ENCODE measurements around the gene CHRNA1.

The CHRNA1 gene

DNA sequence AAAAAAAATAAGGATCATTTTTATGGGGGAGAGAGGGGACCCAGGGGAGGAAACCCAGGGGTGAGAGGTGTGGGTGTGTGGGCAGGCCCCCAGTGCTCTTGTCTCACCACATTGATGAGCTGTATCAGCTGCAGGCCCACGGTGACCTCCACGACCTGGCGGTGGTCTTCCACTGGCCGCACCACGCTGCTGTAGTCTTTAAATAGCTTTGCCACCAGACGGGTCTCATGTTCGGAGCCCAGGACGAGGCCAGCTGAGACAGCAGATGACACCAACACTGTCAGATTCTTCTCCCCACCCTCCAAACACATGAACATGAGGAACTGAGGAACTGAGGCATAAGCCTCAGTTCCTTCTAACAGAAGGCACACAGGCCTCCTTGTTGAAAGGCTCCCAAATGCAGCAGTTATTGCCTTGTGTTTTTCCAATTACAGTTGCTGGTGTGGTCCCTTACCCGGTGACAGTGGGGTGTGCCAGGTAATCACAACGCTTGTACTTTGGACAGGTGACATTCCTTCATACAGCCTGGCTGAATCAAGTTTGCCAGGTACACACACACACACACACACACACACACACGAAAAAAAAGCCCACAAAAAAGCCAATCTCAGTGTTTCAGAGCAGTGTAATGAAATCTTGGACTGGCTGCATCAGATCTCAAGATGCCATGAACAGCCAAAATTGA is 4.7 kb downstream of the CHRNA1 start:
- no peak for DNase-seq

DNA sequence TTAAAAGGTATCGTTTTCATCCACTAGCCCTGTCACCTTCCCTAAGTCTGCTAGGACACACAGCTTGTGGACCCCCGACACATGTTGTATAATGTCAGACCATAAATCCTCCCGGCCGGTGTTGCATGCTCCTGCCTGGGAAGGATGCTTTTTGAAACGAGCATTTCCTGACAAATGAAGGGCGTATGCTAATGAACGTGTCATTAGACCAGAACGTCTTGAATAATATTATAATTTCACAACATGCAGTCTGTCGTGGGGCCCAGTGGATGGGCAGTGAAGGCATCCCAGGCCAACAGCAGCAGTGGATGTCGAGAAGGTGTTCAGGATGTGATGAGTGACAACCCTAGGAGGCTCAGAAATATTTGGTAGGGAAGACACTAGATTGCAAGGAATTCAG is 7.5 kb downstream of the CHRNA1 start:
- no peak for DNase-seq

DNA sequence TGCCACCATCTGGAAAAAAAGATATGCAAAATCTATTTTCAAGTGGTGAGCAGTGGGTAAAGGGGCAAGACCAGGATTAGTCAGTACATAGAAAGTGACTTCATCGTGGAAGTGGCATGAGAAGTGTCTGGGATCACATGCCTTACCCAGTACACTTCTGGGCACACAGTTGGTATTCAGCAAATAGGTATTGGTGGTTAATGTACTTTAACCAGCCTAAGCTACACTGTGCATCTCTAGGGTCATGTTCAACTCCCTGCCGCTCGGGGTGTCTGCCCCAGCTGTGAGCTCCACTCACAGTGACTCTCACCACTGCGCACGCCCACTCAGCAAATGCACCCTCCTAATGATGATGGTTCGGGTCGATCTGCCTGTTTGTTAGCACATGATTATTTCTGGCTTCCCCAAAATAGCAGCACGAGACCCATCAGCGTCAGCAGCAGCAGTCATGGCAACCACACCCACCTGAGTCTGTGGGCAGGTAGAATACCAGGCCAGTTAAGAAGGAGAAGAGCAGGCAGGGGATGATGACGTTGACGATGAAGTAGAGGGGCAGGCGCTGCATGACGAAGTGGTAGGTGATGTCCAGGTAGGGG is 11.1 kb downstream of the CHRNA1 start:
- no peak for DNase-seq

DNA sequence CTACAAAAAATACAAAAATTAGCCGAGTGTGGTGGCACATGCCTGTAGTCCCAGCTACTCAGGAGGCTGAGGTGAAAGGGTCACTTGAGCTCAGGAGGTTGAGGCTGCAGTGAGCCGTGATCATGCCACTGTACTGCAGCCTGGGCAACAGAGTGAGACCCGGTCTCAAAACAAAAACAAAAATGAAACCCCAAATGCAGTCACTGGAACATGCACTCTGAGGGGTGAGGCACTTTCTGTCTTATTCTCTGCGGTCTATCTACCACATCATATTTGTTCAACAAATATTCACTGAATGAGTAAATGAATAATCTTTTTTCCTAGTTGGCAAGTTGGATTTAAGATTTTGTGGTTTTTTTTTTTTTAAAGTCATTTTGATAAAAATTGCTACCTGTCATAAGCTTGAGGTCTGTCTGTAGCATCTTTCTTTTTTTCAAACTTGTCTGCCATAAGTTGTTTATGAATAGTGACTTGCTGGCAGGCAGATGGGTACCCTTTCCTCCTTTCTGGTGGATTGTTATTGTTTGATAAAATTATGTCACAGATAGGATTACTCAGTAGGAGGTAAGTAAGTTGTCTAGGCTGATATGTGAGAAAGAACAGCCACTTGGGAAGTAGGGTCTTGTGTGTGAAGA is 11.8 kb downstream of the CHRNA1 start:
- DNase-seq, result no peak

DNA sequence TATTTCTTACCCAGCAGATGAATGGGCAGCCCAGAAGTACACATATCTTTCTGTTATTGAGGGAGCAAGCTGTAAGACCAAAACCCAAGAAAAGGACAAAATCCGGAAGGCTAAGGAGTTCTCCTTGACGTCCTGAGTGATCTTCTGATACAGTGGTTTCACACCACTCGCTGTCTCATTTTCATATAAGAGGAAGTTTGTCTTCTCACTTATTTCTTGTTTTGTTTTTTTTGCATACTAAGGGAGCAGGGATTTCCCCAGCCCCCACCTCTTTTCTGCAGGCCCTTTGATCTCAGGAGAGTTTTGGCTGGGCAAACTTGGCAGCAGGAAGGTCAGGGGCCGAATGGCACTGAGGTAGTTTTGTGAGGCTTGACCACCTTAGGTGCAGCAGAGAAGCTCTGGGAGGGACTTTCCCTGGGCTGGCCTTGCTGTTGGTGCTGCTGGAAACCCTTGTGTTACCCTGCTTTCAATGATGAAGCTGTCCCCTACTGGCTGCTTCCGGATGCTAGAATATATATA is 13.3 kb downstream of the CHRNA1 start:
- peak; percentile 6 to 21 (median 11) for DNase-seq

DNA sequence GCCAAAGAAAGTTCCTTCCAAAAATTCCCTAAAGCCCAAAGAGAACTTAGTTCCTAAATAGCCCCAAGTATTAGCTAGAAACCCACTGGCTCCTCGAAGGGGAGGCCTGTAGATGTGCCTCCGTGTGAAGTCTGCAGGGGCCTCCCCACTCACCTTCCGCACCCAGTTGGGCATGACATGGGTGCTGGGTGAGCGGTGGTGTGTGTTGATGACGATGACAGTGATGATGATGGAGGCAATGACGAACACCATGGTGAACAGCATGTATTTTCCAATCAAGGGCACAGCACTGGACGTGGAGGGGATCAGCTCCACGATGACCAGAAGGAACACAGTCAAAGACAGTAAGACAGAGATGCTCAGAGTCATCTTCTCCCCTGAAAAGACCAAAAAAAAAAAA is 14.5 kb downstream of the CHRNA1 start:
- DNase-seq, result no peak

DNA sequence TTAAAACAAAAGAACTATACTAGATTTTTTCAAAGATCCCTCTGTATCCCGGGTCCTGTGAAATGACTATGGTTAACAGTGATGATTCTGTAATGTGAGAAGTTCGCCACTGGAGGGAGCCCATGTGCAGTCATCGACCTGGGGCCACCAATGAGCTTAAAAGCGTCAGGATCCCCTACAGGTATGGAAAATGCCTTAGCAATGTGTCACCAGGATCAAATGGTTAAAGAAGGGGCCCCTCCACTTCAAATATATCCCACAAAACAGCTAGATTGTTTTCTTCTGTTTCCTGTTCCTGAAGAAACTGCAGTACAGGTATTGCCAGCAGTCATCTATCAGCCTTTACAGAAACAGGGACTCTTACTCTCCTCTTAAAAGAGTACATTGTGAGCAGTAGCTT is 15.3 kb downstream of the CHRNA1 start:
- peak; percentile 39 to 83 (median 54) for DNase-seq

DNA sequence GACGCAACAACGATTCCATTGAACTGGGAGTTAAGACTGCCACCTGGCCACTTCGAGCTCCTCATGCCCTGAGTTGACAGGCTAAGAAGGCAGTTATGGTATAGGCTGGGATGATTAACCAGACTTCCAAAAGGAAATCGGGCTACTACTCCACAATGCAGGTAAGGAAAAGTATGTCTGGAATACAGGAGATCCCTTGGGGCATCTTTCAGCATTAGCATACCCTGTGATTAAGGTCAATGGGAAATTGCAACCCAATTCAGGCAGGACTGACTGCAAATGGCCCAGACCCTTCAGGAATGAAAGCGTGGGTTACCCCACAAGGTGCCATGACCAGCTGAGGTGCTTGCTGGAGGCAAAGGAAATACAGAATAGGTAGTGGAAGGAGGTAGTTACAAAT is 19.1 kb downstream of the CHRNA1 start:
- DNase-seq, result no peak

DNA sequence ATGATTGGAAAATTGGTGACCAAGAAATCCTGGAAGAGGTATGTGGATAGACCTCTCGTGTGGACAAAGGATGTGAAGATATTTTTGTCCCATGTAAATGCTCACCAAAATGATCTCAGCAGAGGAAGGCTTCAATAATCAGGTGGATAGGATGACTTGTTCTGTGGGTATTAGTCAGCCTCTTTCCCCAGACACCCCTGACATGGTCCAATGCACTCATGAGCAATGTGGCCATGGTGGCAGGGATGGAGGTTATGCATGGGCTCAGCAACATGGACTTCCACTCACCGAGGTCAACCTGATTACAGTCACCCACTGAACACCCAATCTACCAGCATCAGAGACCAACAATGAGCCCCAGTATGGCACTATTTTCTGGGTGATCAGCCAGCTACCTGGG is 20.2 kb downstream of the CHRNA1 start:
- DNase-seq, result no peak

DNA sequence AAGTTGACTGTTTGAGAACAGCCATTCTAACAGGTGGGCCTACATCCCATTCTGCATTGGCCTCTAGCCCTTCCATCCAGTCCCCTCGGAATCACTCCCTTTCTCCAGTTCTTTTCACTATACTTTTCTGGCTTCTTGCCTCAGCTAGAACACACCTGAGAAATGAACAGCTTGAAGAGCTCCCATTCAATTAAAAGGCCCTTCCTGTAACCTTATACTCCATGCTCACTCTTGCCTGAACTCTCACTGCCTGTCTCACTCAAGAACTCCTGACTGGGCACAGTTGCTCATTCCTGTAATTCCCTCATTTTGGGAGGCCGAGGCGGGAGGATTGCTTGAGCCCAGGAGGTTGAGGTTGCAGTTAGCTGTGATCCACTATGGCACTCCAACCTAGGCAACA is 23.6 kb downstream of the CHRNA1 start:
- no peak for DNase-seq

DNA sequence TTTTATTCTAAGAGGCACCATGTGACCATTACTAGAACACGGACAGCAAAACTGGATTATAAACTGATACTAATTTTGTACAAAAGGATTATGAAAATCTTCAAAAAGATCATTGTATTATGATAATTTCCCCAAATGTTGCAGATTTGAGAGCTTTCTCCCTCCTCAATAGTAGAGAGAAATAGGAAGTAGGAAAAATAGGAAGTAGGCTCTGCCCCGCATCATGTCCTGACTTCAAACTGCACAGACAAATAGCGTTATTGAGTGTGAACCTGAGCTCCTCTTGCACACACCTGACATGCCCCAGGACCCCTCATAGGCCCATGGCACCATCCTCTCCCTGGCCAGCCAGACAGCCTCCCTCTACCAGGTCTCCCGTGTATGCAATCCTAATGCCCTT is 25.4 kb downstream of the CHRNA1 start:
- no peak for DNase-seq

DNA sequence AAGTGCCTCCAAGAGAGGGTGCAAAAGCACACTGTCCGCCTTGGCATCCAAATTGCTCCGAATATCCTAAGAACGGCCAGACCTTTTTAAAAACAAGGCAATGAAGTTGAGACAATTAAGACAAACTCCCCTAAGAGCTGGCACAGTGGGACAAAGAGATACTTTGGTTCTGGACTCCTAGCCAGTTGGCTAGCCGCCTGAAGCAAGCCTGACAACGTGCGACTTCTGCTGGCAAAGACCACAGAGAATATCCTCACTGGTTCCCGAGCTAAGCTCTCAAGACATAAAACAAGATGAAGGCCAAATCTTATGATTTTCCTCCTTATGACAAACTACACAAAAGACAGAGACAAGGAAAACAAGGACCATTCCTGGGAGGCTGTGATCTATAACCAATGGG is 32.7 kb downstream of the CHRNA1 start:
- no peak for DNase-seq

DNA sequence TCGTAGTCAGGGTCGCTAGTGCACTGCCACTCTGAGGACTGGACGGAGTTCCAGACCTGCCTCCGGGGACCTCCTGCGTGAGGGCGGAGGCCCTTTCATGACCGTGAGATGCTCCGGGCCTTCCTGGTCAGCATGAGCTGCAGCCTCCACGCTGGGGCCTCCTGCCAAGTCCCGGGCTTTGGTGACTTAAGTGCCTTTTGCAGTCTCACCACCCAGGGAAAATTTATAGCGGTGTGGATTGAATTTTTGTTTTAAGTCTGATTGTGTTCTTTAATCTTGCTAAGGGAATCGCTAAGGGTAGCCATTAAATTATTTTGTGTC is 33.6 kb downstream of the CHRNA1 start:
- no peak for DNase-seq

DNA sequence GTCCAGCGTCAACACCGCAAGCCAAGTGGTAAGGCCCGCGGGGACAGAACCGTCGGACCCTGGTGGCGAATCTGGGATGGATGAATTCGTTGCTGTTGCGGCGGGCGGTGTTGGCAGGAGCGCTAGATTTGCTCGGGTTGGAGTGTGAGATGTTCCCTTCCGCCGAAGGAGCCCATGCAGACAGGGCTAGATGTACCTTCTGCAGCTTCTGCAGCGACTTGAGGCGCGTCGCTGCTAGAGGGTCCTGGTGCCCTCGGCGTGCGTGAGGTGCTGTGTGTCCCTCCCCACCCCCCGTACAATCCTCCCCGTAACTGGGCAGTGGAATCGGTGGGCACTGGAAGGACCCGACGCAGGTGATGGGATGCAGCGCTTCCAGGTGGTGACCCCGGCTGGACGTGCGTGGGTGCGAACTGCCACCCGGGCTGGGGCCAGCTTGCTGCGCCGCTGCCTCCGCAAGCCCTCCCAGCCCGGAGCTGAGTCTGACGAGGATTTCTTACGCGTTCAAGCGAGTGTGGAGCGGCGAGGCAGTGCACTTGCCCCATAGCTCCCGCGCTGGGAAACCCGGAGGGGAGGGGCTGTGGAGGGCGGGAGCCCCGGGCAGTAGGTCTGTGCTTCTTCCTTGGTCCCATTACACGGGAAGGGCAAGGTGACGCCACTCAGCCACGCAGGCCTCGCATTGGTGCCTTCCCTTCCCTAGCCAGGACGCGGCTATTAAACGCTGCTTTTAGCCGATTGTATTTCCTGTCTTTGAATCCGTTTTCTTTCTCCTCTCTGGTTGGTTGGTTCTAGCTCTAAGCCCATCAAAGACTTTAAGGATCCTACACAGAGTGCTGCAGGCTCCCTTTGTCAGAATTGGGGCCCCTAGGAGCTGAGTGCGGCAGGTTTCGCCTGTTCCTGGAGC is 34.2 kb downstream of the CHRNA1 start:
- peak in 5 of 6 experiments; percentile 8 to 64 (median 25) for DNase-seq

DNA sequence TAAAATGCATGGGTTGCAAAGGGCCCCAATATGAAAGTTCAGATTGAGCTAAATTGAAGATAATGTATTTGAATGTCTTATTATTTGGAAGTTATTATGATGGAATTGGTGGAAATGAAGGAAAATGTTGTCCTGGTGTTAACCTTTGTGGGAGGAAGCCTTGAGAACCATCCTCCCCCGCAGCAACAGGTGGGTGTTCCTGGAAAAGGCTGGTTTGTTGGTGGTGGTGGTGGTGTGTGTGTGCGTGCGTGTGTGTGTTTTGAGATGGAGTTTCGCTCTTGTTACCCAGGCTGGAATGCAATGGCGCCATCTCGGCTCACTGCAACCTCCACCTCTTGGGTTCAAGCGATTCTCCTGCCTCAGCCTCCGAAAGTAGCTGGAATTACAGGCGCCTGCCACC is 36.2 kb downstream of the CHRNA1 start:
- DNase-seq, result no peak

DNA sequence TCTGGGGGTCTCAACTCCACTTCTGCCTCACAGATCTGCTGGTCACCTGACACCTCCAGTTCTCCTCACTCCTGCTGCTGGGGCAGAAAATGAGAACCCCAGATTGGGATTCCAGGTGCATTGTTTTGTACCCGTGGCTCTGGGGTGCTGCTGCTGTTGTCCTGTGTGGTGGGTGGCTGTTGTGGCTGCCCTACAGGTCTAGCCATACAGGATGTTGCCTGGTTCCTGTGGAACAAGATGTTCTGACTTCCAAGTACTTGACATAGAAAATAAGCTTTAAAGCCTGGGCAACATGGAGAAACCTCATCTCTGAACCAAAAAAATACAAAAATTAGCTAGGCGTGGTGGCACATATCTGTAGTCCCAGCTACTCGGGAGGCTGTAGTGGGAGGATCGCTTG is 38.1 kb downstream of the CHRNA1 start:
- DNase-seq, result no peak

DNA sequence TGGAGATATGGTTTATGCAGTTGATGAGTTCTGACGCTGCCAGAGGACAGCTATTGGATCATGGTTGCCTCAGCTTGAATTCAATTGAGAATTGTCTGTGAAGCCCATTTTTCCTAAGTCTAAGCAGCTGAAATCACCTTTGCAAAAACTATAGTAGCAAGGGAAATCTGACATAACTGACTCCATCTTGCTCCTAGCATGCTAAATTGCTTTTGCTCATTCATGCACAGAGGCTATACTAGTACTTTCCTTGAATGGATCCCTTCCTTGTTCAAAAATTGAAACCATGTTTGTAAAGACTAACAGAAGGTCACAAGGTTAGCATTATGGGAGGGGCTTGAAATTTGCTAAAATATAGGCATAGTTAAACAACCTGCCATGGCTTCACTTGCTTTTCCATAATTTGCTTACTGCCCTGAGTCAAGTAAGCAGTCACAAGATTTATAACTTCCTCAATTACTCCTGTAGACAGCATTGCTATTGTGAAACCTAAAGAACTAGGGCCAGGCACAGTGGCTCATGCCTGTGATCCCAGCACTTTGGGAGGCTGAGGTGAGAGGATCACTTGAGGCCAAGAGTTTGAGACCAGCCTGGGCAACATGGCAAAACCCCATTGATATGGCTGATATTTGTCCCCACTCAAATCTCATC is 41.2 kb downstream of the CHRNA1 start:
- no peak for DNase-seq

DNA sequence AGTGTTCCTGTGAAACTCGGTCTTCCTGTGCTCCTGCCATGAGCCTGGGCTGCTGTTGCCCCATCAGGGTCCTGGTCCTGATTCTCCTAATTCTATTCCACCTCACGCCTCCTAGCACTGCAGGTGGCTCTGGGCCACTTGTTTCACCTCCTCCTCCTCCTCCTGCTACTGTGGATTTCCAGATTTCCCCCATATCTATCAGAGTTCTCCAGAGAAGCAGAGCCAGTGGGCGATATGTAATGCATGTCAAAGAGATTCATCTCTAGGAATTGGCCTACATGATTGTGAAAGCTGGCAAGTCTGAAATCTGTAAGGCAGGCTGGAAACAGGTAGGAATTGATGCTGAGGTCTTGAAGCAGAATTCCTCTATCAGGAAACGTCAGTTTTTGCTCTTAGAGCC is 45.3 kb downstream of the CHRNA1 start:
- DNase-seq, result no peak

DNA sequence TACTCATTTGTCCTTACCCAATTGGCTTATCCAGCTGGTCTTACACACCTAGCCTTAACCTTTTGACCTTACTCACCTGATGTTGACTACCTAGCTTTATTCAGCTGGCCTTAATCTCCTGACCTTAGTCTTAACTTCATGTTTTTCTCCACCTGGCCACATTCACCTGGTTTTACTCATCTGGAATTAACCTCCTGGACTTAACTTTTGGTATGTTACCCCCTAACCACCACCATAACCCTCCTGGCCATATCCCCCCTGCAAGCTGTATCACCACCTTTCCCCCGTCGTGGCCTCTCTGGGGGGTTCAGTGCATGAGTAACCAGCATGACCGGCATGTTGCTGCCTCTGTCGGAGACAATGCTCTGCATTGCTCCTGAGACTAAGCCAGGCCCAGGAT is 45.7 kb downstream of the CHRNA1 start:
- no peak for DNase-seq

DNA sequence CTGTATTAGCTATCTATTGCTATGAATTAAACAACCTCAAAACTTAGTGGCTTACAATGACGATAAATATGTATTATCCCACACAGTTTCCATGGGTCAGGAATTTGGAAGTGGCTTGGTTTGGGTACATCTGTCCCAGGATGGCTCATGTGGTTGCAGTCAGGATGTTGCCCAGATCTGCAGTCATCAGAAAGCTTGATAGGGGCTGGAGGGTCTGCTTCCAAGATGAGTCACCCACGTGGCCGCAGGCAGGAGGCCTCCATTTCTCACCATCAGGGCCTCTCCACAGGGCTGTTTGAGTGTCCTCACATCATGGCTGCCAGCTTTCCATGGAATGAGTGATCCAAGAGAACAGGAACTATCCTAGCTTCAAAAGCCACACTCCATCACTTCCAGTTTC is 46.4 kb downstream of the CHRNA1 start:
- DNase-seq, result no peak

DNA sequence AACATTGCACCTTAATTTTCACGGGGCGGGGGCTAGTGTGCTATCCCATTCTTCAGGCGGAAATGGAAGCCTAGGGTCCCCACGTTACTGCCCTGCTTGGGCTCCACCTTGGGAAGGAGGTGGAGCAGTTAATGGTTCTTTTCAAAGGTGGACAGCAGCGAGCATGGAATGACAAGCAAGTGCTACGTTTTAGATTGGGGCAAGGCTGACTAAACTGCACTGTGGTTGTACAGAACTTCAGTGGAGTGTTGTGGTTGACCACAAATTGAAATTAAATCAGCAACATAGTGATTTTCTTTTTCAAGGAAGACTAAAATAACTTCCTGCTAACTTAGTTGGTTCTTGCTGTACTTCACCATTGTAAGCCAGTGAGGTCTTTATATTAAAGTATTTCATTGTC is 47.0 kb downstream of the CHRNA1 start:
- peak in 4 of 6 experiments; percentile 5 to 76 (median 71) for DNase-seq

DNA sequence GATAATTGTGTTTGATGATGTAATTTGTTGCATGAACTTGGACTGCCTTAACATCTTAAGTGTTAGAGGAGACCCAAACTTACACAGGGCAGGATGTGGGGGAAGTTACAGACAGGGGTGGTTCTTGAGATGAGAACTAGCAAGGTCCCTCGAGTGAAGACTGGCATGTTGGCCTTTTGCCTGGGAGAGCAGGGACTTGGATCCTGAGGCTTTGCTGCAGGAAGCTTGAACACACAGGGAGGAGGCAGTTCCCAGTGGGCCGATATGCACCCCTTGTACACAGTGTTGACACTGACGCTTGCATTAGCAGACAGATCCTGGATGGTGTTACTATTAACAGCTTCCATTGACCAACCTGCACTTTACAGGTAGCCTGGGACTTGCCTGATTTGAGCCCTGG is 47.5 kb downstream of the CHRNA1 start:
- DNase-seq, result peak in 3 of 6 experiments; percentile 21 to 63 (median 29)

DNA sequence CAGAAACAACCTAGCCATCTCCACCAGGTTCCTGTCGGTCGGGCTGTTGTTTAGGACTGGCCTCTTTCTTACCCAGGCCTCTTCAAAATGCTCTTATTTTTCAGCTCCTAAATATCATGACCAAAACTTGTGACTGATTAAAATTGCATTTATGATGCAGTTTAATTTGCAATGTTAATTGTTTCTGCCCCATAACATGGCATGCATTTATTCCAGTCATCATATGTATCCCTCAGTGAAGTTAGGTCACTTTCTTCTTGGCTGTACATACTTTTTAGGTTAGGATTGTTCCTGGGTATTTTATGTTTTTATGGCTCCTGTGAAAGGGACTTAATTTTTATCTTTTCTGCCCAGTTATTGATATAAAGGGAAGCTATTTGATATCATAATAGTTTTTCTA is 50.6 kb downstream of the CHRNA1 start:
- DNase-seq, result no peak
